ENCODE measurements around the gene GRK7.
"Not testable (repeated sequence)": the region's sequence is repeated elsewhere in the genome, so short reads cannot be mapped to it uniquely, and the experiment has no call there.

GRK7 gene

DNA sequence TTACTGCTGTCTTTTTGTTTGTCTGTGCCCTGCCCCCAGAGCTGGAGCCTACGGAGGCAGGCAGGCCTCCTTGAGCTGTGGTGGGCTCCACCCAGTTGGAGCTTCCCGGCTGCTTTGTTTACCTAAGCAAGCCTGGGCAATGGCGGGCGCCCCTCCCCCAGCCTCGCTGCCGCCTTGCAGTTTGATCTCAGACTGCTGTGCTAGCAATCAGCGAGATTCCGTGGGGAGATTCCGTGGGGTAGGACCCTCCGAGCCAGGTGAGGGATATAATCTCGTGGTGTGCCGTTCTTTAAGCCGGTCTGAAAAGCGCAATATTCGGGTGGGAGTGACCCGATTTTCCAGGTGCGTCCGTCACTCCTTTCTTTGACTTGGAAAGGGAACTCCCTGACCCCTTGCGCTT is 656 bp upstream of the GRK7 start:
- not testable (repeated sequence) for DNase-seq (ENCODE audit: low read depth)

DNA sequence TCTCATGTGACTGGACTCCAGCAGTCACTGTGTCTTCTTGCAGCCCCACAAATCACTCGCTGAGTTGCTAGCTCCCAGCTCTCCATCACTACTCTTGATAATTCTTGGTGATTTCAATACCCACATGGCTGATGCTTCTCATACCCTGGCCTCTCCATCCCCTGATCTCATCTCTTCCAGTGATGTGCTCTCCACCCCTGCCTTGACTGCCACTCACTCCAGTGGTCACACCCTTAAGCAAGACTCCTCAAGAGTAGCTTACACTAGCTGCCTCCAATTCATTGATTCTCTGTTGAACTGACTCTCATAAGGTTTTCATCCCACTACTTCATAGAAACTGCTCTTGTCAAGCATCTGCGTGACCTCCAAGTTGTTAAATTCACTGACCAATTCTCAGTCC is 837 bp downstream of the GRK7 start:
- DNase-seq (ENCODE audit: low read depth): no peak

DNA sequence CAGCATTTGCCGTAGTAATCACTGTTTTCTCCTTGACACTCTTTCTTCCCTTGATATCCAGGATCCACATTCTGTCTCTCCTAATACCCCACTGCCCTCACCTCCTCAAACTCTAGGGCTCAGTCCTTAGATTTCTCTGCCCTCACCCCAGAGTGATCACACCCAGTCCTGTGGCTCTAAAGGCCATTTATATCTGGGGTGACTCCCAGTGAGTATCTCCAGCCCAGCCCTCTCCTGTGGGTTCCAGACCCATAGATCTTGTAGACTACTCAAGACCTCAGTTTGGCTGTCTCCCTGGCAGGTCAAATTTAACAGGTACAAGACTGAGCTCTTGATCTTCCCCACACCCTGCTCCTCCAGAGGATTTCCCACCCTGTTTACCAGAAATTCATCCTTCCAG is 1.3 kb downstream of the GRK7 start:
- no peak for DNase-seq (ENCODE audit: low read depth)

DNA sequence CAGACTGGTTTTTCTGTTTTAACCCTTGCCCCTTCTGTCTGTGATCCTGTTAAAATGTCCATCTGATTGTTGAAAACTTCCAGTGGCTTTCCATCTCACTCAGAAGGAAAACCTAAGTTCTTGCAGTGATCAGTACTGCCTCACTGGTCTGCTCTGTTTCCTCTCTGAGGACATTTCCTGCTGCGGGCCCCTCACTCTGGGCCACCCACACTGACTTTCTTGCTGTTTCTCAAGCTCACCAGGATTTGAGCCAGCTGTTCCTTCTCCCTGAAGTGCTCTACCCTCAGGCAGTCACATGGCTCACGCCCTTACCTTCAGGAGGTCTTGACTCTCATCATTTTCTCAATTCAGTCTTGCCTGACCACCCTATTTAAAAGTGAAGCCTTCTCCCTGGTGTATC is 1.8 kb downstream of the GRK7 start:
- DNase-seq (ENCODE audit: low read depth): no peak

DNA sequence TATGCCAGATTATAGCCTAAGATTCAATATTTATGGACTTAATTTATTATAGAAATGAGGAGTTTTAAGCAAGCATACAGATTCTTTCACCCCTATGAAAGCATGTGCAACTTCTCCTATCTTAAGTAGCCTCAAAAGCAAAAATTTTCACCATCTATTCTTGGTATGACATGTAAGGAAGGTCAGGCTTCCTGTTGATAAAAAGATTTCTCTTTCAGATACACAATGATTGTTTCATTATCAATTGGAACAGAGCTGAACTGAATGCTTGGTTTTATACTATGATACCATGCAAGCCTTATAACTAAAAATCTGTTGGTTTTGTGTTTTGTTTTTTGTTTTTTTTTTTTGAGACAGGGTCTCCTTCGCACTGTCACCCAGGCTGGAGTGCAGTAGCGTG is 3.9 kb downstream of the GRK7 start:
- no peak for DNase-seq (ENCODE audit: low read depth)

DNA sequence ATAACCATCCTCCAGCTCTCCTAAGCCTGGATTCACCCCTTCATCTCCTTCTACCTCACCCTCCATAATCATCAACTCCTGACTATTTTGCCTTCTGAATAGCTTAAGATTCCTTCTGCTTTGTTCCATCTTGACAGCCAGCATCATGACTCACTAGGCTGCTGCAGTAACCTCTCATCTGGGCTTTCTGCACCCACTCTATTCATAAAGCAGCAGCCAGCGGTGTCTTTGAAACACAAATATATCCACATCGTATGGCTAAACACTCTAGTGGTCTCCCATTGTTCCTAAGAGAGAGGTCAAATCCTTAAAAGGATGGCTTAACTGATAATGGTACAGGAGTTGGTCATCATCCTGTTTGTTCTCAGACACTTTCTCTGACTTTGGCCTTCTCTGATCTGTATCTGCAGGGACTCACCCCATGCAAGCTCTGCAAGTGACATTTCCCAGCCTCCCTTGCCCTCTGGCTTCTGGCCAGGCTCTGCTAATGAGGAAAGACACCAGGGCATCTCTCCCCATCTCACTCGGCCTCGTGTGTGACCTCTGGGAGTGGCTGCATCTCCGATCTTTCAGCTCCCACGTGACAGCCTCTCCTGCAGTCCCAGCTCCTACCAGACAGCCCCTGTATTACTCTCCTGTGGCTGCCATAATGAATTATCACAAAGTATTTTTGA is 6.2 kb downstream of the GRK7 start:
- DNase-seq (ENCODE audit: low read depth): no peak

DNA sequence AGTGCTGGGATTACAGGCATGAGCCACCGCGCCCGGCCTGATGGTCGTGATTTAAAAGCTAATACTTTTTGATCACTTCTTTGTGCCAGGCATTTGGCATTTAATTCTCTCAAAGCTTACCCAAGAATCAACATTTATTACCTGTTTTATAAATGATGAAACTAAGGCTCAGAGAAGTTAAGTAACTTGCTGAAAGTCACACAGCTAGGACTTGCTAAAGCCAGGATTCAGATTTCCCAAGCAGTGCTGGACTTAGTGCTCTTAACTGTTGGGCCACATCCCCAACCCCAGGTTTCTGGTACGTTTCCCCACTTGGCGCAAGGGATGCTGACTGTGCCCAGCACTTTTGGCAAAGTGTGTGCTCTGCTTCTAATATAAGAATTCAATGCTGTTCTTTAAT is 10.5 kb downstream of the GRK7 start:
- no peak for DNase-seq (ENCODE audit: low read depth)

DNA sequence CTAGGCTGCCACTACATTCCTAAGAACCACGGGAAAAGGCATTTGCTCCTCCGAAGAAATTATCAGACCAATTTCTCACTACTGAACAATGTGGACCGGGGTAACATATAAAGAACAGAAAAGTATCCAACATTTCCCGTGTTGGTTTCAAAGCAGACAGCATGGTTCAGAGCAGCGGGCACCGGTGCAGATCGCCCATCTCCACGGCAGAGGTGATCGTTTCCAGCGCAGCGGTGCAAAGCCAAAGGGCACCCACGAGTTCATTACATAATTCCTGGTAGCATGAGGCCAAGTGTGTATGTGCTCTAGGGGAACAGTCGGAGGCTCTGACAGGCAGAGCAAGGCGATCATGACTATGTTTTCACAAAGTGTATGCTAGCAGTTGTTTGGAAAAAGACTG is 13.2 kb downstream of the GRK7 start:
- no peak for DNase-seq (ENCODE audit: low read depth)

DNA sequence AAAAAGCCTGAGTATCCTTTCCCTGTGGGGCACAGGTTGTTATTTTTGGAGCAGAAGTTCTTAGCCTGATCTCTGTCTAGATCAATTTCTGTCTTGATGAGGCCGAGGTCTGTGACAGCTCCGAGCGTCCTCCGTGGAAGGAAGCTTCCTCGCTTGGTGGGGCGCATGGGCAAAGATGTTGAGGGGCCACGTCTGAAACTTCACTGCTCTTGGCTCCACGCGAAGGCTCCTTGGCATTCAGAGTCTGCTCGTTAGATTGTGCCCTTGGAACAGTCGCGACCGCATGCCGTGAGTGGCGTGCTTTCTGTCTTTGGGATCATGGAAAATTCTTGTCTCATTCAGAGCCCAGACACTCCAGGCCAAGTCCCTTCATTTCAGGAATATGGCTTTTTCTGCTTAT is 13.7 kb downstream of the GRK7 start:
- no peak for DNase-seq (ENCODE audit: low read depth)

DNA sequence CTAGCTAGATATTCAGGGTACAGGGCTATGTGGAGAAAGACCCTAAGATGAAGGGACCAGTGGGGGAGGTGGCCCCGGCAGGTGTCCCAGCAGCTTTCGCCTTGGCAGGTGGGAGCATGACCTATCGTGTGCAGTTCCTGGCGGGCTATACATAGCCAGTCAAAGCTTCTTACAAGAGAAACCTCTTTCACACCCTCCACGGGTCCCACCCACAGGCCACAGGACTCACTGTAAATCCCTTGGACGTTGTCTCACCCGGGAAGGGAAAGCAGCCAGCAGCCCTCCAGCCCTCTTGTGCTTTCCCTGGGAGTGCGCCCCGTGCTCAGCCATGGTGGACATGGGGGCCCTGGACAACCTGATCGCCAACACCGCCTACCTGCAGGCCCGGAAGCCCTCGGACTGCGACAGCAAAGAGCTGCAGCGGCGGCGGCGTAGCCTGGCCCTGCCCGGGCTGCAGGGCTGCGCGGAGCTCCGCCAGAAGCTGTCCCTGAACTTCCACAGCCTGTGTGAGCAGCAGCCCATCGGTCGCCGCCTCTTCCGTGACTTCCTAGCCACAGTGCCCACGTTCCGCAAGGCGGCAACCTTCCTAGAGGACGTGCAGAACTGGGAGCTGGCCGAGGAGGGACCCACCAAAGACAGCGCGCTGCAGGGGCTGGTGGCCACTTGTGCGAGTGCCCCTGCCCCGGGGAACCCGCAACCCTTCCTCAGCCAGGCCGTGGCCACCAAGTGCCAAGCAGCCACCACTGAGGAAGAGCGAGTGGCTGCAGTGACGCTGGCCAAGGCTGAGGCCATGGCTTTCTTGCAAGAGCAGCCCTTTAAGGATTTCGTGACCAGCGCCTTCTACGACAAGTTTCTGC is 15.0 kb downstream of the GRK7 start:
- DNase-seq (ENCODE audit: low read depth): no peak

DNA sequence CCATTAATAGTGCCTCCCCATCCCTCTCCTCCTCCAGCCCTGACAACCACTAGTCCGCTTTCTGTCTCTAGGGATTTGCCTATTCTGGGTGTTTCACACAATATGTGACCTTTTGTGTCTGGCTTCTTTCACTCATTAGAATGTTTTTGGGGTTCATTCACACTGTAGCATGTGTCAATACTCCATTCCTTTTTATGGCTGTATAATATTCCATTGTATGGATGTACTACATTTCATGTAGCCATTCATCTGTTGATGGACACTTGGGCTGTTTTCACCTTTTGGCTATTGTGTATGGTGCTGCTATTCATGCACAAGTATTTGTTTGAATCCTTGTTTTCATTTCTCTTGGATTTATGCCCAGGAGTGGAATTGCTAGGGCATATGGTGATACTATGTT is 16.5 kb downstream of the GRK7 start:
- no peak for DNase-seq (ENCODE audit: low read depth)

DNA sequence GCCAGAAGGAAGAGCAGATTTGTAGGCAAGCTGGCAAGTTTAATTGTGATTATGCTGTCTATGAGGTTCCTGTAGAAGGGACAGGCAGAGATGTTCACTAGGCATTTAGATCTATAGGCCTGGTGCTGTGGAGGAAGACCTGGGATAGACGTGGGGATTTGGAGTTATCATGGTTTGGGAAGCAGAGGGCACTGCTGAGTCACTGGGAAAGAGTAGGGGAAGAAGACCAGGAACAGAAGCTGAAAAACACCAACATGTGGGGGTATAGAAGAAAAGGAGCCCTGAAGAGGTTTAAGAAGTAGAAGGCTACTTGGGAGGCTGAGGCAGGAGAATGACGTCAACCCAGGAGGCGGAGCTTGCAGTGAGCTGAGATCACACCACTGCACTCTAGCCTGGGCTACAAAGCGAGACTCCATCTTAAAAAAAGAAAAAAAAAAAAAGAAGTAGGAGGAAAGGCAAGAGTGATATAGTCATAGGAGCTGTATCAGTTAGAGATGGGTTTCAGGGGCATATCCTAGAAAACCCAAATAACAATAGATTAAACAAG is 19.3 kb downstream of the GRK7 start:
- DNase-seq (ENCODE audit: low read depth): no peak

DNA sequence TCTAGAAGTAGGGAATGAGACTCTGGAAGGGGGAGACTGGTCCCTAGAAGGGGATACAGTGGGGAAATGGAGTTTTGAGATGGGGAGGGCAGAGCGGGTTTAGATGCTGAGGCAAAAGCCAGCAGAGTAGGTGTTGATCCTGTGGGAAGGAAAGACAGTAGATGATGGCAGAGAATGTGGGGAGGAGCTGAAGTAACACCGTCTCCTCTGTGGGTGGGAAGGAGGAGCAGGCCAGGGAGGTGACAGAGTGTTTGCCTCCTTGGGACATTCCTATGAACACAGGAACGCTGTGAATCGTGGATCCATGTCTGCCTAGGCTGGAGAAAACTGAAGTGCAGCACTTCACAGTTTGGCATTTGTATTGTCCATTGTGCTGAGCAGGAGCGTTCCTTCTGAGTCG is 20.4 kb downstream of the GRK7 start:
- DNase-seq (ENCODE audit: low read depth): no peak

DNA sequence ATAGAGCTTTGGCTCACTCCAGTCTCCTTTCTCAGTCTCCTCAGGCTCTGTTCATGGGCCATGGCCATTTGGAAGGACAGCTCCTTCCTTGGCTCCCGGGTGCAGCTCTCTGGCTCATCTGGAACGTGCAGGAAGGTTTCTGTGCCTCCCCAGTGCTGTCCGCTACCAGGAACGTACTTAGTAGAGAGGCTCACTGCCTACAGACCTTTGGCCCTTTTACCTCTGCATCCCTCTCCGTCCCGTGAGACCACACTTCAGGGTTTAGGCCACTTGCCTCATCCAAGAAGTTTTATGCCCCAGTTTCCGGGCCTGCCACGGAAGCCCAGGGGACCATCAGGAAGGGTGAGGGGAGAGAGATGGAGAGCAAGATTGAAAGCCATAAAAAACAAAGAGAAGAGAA is 20.9 kb downstream of the GRK7 start:
- DNase-seq (ENCODE audit: low read depth): no peak

DNA sequence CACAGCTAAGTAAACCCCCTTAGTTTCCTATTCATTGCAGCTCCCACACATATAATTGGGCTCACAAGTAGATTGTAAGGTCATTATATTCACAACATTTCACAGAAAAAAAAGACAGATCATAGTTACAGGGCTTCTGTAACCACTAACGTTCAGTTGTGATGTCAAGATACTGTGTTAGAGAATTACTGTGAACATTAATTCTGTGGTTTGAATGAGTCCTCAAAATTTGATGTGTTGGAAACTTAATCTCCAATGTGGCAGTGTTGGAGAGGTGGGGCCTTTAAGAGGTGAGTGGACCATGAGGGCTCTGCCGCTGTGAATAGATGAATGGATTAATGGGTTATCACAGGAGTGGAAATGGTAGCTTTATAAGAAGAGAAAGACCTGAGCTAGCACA is 21.3 kb downstream of the GRK7 start:
- no peak for DNase-seq (ENCODE audit: low read depth)

DNA sequence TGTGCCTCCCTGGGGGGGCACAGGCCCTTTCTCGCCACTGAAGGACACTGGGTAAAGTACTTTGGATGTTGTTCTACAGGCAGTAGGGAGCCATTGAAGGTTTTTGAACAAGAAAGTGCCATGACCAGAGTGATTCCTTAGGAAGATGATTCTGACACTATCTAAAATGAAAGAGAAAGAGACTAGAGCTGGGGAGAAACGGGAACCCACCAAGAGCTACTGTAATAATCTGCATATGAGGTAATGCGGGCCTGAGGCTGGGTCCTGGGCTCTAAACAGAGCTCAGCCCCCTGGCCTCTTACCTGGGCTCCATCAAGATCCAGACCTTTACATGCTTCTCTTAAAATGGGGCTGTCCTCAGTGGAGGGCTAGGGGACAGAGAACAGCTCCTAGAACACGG is 24.9 kb downstream of the GRK7 start:
- no peak for DNase-seq (ENCODE audit: low read depth)

DNA sequence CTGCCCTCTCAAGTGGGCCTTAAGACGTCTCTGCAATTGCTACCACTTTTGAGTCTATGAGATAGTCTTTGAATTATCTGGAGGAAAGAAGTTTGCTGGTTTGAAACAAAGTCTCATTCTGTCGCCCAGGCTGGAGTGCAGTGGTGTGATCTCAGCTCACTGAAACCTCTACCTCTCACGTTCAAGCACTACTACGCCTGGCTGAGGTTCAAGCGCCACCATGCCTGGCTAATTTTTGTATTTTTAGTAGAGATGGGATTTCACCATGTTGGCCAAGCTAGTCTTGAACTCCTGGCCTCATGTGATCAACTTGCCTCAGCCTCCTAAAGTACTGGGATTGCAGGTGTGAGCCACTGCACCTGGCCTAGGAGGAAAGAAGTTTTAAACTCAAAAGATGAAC is 25.5 kb downstream of the GRK7 start:
- DNase-seq (ENCODE audit: low read depth): not testable (repeated sequence)

DNA sequence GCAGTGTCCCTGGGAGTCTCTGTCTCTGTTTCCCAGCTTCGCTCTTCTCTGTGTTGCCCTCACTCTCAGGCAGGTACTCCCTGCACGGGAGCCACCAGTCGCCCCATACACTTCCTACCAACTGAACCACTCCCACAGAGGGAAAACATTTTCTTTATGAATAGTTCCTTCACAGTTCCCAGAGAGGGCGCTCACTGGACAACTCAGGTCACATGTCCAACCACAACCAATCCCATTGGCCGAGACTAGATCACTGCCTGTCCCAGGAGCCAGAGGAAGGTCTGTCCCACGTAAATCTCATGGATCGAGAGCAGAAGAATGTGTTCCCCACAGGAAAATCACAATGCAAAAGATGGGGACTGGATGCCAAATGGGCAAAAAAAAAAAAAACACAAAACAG is 26.1 kb downstream of the GRK7 start:
- no peak for DNase-seq (ENCODE audit: low read depth)

DNA sequence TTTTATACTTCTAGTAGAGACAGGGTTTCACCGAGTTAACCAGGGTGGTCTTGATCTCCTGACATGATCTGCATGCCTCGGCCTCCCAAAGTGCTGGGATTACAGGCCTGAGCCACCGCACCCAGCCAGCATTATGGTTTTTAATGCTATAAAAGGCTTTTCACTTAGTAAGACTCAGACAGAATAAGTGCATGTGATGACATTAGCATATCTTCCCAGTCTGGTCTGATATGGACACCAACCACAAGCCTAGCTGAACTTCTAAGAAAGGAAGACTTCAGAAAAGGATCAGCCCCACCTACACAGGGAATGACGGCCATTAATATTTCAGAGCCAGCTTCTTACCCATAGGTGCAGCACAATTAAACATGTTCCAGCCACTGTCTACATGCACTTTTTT is 27.0 kb downstream of the GRK7 start:
- no peak for DNase-seq (ENCODE audit: low read depth)

DNA sequence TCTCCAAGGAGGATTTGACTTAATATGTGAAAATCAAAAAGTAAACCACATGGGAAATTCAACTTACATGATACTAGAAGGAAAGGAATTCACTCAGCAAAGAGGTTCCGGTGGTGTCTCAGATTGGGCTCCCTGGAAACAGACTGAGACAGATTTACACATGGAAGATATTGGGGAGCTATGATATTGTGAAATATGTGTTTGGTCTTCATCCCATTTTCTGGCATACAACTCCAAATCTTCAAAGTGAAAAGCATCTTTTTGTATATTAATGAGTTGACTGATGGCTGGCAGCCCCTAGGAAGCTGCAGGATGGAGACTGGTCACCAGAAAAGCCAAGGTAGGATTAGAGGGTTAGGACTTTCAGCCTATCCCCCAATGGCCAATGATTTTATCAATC is 29.3 kb downstream of the GRK7 start:
- DNase-seq (ENCODE audit: low read depth): no peak

DNA sequence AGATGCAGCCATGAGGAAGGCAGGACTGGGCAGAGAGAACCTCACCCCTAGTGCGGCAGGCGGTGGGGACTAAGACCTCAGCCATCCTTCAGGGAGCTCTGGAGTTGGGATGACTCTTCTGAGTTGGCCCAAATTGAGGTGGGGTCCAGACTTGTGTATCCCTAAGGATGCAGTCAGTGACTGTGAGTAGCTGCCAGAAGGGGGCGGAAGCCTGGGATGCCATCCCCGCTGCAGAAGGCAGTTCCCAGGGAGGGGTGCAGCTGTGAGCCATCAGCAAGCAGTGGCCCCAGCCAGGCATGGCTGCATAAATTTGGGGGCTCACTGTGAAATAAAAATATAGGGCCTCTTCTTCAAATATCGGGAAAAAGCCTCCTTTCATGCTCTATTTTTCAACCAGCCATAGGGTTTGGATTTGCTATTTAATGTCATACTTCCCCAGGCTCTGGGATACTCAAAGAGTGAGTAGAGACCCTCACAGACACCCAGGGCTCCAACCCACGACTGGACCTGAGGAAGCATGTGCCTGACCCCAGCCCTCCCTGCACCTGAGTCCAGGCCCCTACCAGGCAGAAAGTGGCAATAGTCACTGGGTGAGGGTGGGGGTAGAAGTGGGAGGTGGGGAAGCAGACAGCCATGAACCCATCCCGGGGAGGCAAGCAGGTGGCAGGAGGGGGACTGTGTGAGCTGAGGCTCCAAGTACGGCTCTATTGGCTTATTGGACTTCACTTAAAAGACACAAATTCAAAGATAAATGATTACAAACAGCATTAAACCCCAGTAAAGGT is 30.5 kb downstream of the GRK7 start:
- no peak for DNase-seq (ENCODE audit: low read depth)

DNA sequence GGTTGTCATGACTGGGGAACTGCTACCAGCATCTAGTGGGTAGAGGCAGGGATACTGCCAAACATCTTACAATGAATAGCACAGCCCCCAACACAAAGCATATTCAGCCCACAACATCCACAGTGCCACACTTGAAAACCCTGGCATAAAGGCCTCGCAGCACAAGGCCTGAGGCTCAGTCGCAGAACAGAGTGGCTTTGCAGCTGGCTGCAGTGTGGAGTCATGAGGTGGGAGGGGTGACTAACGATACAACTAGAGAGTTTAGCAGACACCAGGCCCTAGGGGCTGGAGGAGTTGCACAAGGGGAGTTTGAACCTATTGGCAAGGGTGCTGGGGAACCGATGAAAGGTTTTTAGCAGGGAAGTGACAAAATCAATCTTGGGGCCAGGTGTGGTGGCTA is 32.1 kb downstream of the GRK7 start:
- no peak for DNase-seq (ENCODE audit: low read depth)

DNA sequence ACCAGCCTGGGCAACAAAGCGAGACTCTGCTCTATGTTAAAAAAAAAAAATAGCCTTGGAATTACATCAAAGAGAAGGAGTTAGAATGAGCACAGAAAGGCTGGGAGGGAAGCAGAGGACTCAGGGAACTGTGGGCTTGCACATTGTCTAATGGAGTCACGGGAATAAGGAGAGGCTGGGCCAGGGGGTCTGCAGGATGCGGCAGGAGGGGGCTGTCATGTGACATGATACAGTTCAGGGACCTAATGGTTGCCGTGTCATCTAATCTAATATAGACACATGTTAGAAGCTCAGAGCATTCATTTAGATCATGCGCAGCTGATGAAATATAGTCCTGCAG is 32.5 kb downstream of the GRK7 start:
- DNase-seq (ENCODE audit: low read depth): no peak
